Vagina (tissue), 2 donors: ENCODE data around the gene NOG. TPM values are rescaled to one million over a fixed set of nuclear protein-coding genes. Genes with fewer than 3 reads are reported as not detected.

Experiments used
- DNase-seq, 2 donors: peaks; one replicate each; pipeline ENCODE4 v3.0.0-alpha.2; 2017; ENCODE audit errors: extremely low spot score in 2 of 2
- H3K27ac ChIP-seq: fragments of 200-600 bp; sonication (generic); one replicate; pipeline ENCODE4 v1.5.1; 2019
- H3K27me3 ChIP-seq: fragments of 200-600 bp; sonication (generic); one replicate; pipeline ENCODE4 v1.5.1; 2019
- H3K36me3 ChIP-seq, 2 donors: fragments of 200-600 bp; sonication (generic); one replicate each; pipeline ENCODE4 v1.5.1; 2017 to 2019
- H3K4me1 ChIP-seq: fragments of 200-600 bp; sonication (generic); one replicate; pipeline ENCODE4 v1.5.1; 2019
- H3K4me3 ChIP-seq, 2 donors: fragments of 200-600 bp; sonication (generic); 1 replicate in 1 of 2; 2 replicates in 1 of 2; pipeline ENCODE4 v1.5.1; 2016 to 2019
- H3K9me3 ChIP-seq: fragments of 200-600 bp; sonication (generic); one replicate; pipeline ENCODE4 v1.5.1; 2019
- CTCF ChIP-seq, 3 experiments: fragments of 450-650 bp in 2 of 3; fragments of 200-600 bp in 1 of 3; sonication (generic) in 1 of 3; IDR thresholded peaks; one replicate each; pipeline ENCODE4 v1.5.1; 2017 to 2019; ENCODE audit warnings: antibody characterized with exemption in 3 of 3, mild to moderate bottlenecking in 2 of 3, moderate library complexity in 2 of 3
- POLR2A ChIP-seq, 2 donors: fragments of 450-650 bp; IDR thresholded peaks; one replicate each; pipeline ENCODE4 v1.6.1; 2017; ENCODE audit warnings: antibody characterized with exemption in 2 of 2, mild to moderate bottlenecking in 2 of 2, moderate library complexity in 2 of 2
- POLR2AphosphoS5 ChIP-seq, 2 donors: sonication (generic); formaldehyde crosslinking; IDR thresholded peaks; one replicate each; pipeline ENCODE4 v1.9.0; 2017; ENCODE audit warnings: antibody characterized with exemption in 2 of 2, mild to moderate bottlenecking in 2 of 2, low read depth in 1 of 2; ENCODE audit not compliant: insufficient read depth in 1 of 2
- intact Hi-C: fragments of 100-400 bp; cut with DNase I; formaldehyde crosslinking; loops from one replicate; pipeline ENCODE4 v1.15.1; 2023
- total RNA-seq: library from RNA; depleted of rRNA; stranded (reverse); fragments of >200 nt; gene quantifications from one replicate; pipeline ENCODE4 v1.2.3, GENCODE V29; 2016

The NOG gene
- total RNA-seq, 1 donor from 2014 or later = 7.4 TPM

GRCh38 chr17:56599088-56599487 lies 5.6 kb downstream of the NOG start:
- H3K27me3 ChIP-seq = no peaks in the 10 kb centered on the region
- intact Hi-C loops = loop anchor here (5.0 to 10.0 kb wide), 2 partner anchors 118 to 176 kb away; no protein-coding TSS in a partner anchor

DNA sequence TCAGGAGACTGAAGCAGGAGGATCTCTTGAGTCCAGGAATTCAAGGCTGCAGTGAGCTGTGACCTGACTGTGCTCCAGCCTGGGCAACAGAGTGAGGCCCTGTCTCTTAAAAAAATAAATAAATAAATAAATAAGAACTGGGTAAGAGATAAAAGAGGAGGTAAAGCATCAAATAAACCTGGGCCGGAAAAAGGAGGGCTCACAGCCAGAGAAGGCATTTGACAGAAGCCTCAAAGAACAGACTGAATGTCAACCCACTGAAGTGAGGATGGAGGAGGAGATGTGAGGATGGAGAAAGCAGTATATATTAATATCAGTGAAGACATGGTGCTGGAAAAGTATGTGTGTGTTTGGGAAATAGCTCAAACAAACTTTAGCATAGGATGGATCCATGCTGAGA lies 6.1 kb downstream of the NOG start:
- TF ChIP-seq POLR2AphosphoS5 (IDR thresholded peaks at IDR 0.05; ENCODE audit: insufficient read depth in 1 of 2, low read depth in 1 of 2) (no peak), POLR2A (IDR thresholded peaks at IDR 0.05) (no peak), CTCF (IDR thresholded peaks at IDR 0.05) (no peak)
- Histone ChIP-seq H3K36me3 (no peaks in the 10 kb centered on the region), H3K9me3 (no peaks in the 10 kb centered on the region), H3K27me3 (no peaks in the 10 kb centered on the region), H3K4me3 (no peak overlapping the region), H3K27ac (no peak overlapping the region), H3K4me1 (peaks cover 32% of the 10 kb centered on the region)
- DNase-seq = no peak
- intact Hi-C loops = loop anchor here (5.0 to 10.0 kb wide), 2 partner anchors 118 to 175 kb away; no protein-coding TSS in a partner anchor

More at GRCh38 chr17:56599088-56599487, 5.6 kb downstream of the NOG start:
- Histone ChIP-seq H3K27ac (no peak overlapping the region), H3K36me3 (no peaks in the 10 kb centered on the region), H3K4me1 (peaks cover 36% of the 10 kb centered on the region), H3K9me3 (no peaks in the 10 kb centered on the region), H3K4me3 (no peak overlapping the region)
- no peak for TF ChIP-seq CTCF (IDR thresholded peaks at IDR 0.05)
- TF ChIP-seq POLR2AphosphoS5 (IDR thresholded peaks at IDR 0.05; ENCODE audit: insufficient read depth in 1 of 2, low read depth in 1 of 2) = no peak
- no peak for TF ChIP-seq POLR2A (IDR thresholded peaks at IDR 0.05)
- DNase-seq = no peak

- Histone ChIP-seq H3K27me3 (no peaks in the 10 kb centered on the region), H3K9me3 (no peaks in the 10 kb centered on the region), H3K4me3 (no peak overlapping the region), H3K36me3 (no peaks in the 10 kb centered on the region), H3K27ac (no peak overlapping the region), H3K4me1 (peaks cover 27% of the 10 kb centered on the region)
- intact Hi-C loops = no loop called here
- DNase-seq = no peak
- no peak for TF ChIP-seq POLR2AphosphoS5 (IDR thresholded peaks at IDR 0.05; ENCODE audit: insufficient read depth in 1 of 2, low read depth in 1 of 2)
- TF ChIP-seq POLR2A (IDR thresholded peaks at IDR 0.05) = no peak
- TF ChIP-seq CTCF (IDR thresholded peaks at IDR 0.05) = no peak
Measured at GRCh38 chr17:56600256-56600655, 6.8 kb downstream of the NOG start.

GRCh38 chr17:56601591-56601990 lies 8.1 kb downstream of the NOG start:
- peaks cover 18% of the 10 kb centered on the region for H3K4me1 ChIP-seq
- DNase-seq = no peak
- H3K27me3 ChIP-seq = no peaks in the 10 kb centered on the region
- H3K36me3 ChIP-seq = no peaks in the 10 kb centered on the region
- no peak overlapping the region for H3K27ac ChIP-seq
- no peaks in the 10 kb centered on the region for H3K9me3 ChIP-seq
- intact Hi-C loops = no loop called here
- H3K4me3 ChIP-seq = no peak overlapping the region
- TF ChIP-seq POLR2AphosphoS5 (IDR thresholded peaks at IDR 0.05; ENCODE audit: insufficient read depth in 1 of 2, low read depth in 1 of 2) = no peak
- TF ChIP-seq POLR2A (IDR thresholded peaks at IDR 0.05) = no peak
- TF ChIP-seq CTCF (IDR thresholded peaks at IDR 0.05) = no peak

DNA sequence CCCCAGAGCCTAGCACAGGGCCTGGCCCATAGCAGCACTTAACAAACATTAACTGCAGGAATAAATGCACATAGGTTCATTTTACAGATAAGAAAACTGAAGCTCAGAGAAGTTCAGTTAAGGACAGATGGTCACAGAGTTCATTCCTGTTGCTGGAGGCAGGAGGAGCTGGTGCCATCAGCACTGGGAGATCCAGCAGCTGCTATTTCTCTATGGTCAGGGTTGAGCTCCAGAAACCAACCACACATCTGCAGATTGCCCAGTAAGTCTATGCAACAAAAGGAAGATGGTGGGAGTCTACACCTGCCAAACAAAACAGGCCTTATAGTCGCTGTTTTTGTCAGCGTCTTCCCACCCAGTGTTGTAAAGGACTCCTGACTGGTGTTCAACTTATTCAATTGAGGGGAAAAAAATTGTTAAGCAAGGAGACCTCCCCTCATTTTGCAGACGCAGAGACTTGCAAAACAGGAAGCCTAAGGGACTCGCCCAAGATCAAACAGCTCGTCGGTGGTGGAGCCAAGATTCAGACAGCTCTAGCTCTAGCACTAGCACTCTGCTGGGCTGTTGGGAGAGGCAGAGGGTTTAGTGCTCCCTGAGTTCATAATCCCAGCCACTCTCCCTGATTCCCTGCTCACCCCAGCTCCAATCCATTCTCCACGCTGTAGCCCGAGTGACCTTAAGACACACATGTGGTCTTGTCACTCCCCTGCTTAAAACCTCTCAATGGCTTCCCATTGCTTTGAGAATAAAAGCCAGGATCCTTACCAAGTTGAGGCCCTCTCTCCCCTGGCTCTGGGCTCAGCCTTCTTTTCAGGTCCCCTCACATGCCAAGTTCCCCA lies 9.0 kb downstream of the NOG start:
- Histone ChIP-seq H3K36me3 (no peaks in the 10 kb centered on the region), H3K27me3 (no peaks in the 10 kb centered on the region), H3K9me3 (no peaks in the 10 kb centered on the region), H3K27ac (no peak overlapping the region), H3K4me1 (peaks cover 9% of the 10 kb centered on the region), H3K4me3 (no peak overlapping the region)
- intact Hi-C loops = no loop called here
- TF ChIP-seq POLR2A (IDR thresholded peaks at IDR 0.05) (no peak), CTCF (IDR thresholded peaks at IDR 0.05) (no peak), POLR2AphosphoS5 (IDR thresholded peaks at IDR 0.05; ENCODE audit: insufficient read depth in 1 of 2, low read depth in 1 of 2) (no peak)
- DNase-seq = no peak
